ENCODE measurements around the gene ZCWPW2.

DNA sequence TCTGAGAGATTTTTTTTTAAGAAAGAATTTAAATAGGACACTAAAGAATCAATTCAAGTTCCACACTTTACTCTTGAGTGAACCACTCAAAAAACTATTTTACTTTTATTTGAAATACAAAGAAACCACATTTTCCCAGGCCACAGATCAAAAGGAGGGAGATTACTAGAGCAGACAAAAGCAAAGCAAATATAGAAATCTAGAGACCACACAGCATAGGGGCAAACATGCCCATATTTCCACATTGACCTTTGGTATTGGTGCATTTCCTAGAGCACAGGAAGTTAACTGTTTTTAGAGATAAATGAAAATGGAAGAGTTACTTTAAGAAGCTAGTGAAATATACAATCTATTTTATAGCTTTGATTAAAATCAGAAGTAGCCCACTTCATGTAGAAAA, 27.5 kb upstream of the ZCWPW2 start:
- TF ChIP-seq POLR2A (IDR thresholded peaks at IDR 0.05) (no peak), POLR2AphosphoS5 (IDR thresholded peaks at IDR 0.05) (no peak)
- TF ChIP-seq, protein P1, sequence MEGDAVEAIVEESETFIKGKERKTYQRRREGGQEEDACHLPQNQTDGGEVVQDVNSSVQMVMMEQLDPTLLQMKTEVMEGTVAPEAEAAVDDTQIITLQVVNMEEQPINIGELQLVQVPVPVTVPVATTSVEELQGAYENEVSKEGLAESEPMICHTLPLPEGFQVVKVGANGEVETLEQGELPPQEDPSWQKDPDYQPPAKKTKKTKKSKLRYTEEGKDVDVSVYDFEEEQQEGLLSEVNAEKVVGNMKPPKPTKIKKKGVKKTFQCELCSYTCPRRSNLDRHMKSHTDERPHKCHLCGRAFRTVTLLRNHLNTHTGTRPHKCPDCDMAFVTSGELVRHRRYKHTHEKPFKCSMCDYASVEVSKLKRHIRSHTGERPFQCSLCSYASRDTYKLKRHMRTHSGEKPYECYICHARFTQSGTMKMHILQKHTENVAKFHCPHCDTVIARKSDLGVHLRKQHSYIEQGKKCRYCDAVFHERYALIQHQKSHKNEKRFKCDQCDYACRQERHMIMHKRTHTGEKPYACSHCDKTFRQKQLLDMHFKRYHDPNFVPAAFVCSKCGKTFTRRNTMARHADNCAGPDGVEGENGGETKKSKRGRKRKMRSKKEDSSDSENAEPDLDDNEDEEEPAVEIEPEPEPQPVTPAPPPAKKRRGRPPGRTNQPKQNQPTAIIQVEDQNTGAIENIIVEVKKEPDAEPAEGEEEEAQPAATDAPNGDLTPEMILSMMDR (IDR thresholded peaks at IDR 0.05): no peak
